Activated naive CD4-positive, alpha-beta T cell treated with anti-CD3 and anti-CD28 coated beads for 36 hours (primary cell): Measurements from ENCODE around the gene DGKB. TPM values are rescaled to one million over a fixed set of nuclear protein-coding genes. Genes with fewer than 3 reads are reported as not detected.

ENCODE experiments used
- CTCF ChIA-PET: fragments of 350-600 bp; sonication (Branson Sonifier 250); formaldehyde crosslinking; loops from one replicate; lab custom pipeline; 2021; ENCODE audit warnings: antibody characterized with exemption; lab: Charles Lee
- DNase-seq: peaks from one replicate; pipeline ENCODE4 v3.0.0-alpha.2; 2020
- H3K27ac Mint-ChIP-seq: one replicate; pipeline ENCODE4 v1.8.0; 2021; ENCODE audit warnings: mild to moderate bottlenecking, mixed read lengths
- H3K27me3 Mint-ChIP-seq: one replicate; pipeline ENCODE4 v1.8.0; 2021; ENCODE audit warnings: low read depth, mixed read lengths
- H3K36me3 Mint-ChIP-seq: one replicate; pipeline ENCODE4 v1.8.0; 2021; ENCODE audit warnings: low read depth, mixed read lengths
- H3K4me1 Mint-ChIP-seq: one replicate; pipeline ENCODE4 v1.8.0; 2021; ENCODE audit warnings: low read depth, mixed read lengths
- H3K4me3 Mint-ChIP-seq: one replicate; pipeline ENCODE4 v1.8.0; 2021; ENCODE audit warnings: mild to moderate bottlenecking, moderate library complexity, mixed read lengths
- H3K9me3 Mint-ChIP-seq: one replicate; pipeline ENCODE4 v1.8.0; 2021; ENCODE audit warnings: mixed read lengths
- intact Hi-C: fragments of 100-400 bp; cut with micrococcal nuclease; formaldehyde crosslinking; loops from one replicate; pipeline ENCODE4 v1.15.1; 2023
- total RNA-seq, 2 experiments: library from RNA; stranded (reverse); gene quantifications; one replicate each; pipeline ENCODE4 v1.2.3, GENCODE V29; 2021

The DGKB gene
- total RNA-seq, 2 experiments from 2014 or later, result not detected

GRCh38 chr7:14403587-14403986 lies 499.0 kb downstream of the DGKB start:
- CTCF ChIA-PET, result no interaction called here
- Mint-ChIP-seq H3K4me3 (no peak overlapping the region), H3K27me3 (no peaks in the 10 kb centered on the region), H3K27ac (no peak overlapping the region), H3K9me3 (no peaks in the 10 kb centered on the region), H3K4me1 (no peaks in the 10 kb centered on the region), H3K36me3 (no peaks in the 10 kb centered on the region)
- no peak for DNase-seq
- intact Hi-C loops, result no loop called here

- Mint-ChIP-seq H3K4me3 (no peak overlapping the region), H3K4me1 (no peaks in the 10 kb centered on the region), H3K9me3 (no peaks in the 10 kb centered on the region), H3K27ac (no peak overlapping the region), H3K36me3 (no peaks in the 10 kb centered on the region), H3K27me3 (no peaks in the 10 kb centered on the region)
- intact Hi-C loops, result no loop called here
- CTCF ChIA-PET, result no interaction called here
- DNase-seq, result no peak
These were observed 502.3 kb downstream of the DGKB start for GRCh38 chr7:14400271-14400670.

GRCh38 chr7:14398526-14398925 lies 504.0 kb downstream of the DGKB start:
- intact Hi-C loops, result no loop called here
- Mint-ChIP-seq H3K4me3 (no peak overlapping the region), H3K36me3 (no peaks in the 10 kb centered on the region), H3K9me3 (no peaks in the 10 kb centered on the region), H3K4me1 (no peaks in the 10 kb centered on the region), H3K27me3 (no peaks in the 10 kb centered on the region), H3K27ac (no peak overlapping the region)
- CTCF ChIA-PET, result no interaction called here
- DNase-seq, result no peak

DNA sequence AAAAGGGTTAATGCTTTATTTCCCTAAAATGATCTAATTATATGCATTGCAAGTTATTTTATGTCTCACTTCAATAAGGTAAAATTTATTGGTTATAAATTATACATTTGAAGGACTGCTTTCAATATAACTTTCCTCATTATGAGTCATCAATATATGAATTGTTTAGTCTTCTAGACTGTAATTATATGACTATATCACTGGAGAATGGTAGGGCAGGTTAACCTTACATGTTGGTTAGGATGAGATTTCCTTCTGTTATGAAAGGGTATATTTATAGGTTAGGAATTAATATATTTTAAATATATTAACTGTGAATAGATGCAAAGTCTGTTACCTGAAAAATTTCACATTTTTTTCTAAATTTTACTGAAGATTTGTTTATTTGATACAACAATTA lies 506.7 kb downstream of the DGKB start:
- Mint-ChIP-seq H3K4me1 (no peaks in the 10 kb centered on the region), H3K4me3 (no peak overlapping the region), H3K27me3 (no peaks in the 10 kb centered on the region), H3K9me3 (no peaks in the 10 kb centered on the region), H3K27ac (no peak overlapping the region), H3K36me3 (no peaks in the 10 kb centered on the region)
- DNase-seq, result no peak
- CTCF ChIA-PET, result no interaction called here
- intact Hi-C loops, result no loop called here

DNA sequence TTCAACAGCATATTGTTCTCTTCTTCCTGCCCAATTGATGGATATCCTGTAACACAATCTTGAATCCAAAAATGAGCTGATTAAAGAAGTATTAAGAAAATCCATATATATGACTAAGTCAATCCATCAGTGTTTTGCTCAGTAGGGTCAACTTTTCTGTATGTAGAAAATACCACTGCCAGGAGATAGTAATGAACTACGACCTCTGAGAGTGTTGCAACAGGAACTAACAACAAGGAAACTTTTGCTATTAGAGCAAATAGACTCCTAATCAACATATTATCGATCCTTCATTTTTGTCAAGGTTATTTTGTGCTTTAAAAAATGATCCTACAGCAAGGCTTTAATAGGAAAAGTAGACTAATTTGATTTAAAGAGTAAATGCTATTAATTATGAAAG lies 507.8 kb downstream of the DGKB start:
- CTCF ChIA-PET, result no interaction called here

DNA sequence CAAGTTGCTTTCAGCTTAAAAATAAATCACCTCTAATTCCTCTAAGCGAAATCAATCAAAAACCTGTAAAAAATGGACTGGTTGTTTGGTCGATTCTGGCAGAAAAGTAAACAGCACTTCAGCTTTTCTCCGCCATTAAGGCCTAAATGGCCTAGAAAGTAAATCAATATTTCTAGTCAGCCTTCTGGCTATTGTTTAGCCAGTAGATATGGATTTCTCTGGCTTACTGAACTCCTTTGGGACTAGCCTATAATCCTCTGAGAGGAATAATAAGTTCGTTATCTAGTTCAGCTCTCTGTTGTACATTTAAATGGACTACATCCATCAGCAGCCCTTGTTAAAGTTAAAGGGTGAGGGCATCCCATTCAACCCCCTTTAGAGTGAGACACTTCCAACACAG lies 513.0 kb downstream of the DGKB start:
- no peaks in the 10 kb centered on the region for H3K36me3 Mint-ChIP-seq
- no peak for DNase-seq
- H3K27me3 Mint-ChIP-seq, result no peaks in the 10 kb centered on the region
- no peaks in the 10 kb centered on the region for H3K4me1 Mint-ChIP-seq
- H3K27ac Mint-ChIP-seq, result no peak overlapping the region
- CTCF ChIA-PET, result no interaction called here
- H3K9me3 Mint-ChIP-seq, result no peaks in the 10 kb centered on the region
- intact Hi-C loops, result no loop called here
- H3K4me3 Mint-ChIP-seq, result no peak overlapping the region

More for the DNA sequence above, 507.8 kb downstream of the DGKB start:
- no peak overlapping the region for H3K4me3 Mint-ChIP-seq
- H3K9me3 Mint-ChIP-seq, result no peaks in the 10 kb centered on the region
- H3K36me3 Mint-ChIP-seq, result no peaks in the 10 kb centered on the region
- H3K27ac Mint-ChIP-seq, result no peak overlapping the region
- H3K27me3 Mint-ChIP-seq, result no peaks in the 10 kb centered on the region
- no peaks in the 10 kb centered on the region for H3K4me1 Mint-ChIP-seq
- intact Hi-C loops, result no loop called here
- DNase-seq, result no peak

DNA sequence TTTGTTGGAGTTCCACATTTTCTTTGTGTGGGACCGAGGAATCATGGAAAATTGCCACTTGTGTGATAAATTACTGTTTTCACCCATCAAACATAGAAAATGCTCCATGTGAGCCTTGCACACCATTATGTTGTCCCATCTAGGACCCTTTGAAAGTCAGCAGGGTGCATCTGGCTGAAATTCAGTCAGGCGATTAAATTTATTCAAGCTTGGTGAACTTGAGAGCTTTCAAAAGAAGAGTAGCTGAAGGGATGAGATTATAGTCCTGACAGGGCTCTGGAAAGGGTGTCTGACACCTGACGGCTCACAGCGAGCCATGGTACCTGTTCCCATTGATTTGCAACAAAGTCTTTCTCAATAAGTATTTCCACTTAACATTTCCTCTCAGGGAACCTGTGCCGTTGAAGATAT lies 513.4 kb downstream of the DGKB start:
- Mint-ChIP-seq H3K4me3 (no peak overlapping the region), H3K9me3 (no peaks in the 10 kb centered on the region), H3K4me1 (no peaks in the 10 kb centered on the region), H3K27me3 (no peaks in the 10 kb centered on the region), H3K36me3 (no peaks in the 10 kb centered on the region), H3K27ac (no peak overlapping the region)
- intact Hi-C loops, result no loop called here
- CTCF ChIA-PET, result no interaction called here
- DNase-seq, result no peak

DNA sequence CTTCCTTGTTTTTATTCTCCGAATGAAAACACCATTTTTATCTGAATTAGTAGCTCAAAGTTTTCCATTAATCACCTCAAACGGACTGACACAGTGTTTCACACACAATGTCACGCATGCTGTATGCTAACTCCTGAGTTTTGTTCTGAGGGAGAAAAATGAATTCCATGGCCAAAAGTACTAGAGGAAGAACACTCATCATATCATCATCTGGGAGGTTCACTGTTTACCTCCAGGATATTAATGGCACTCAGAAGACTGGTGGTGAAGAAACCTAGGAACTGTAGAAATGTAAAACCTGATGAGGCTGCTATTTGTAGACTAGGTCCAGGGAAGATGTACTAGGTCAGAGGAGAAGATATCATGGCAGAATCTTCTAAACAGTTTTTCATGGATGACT lies 517.5 kb downstream of the DGKB start:
- no peaks in the 10 kb centered on the region for H3K27me3 Mint-ChIP-seq
- no peaks in the 10 kb centered on the region for H3K9me3 Mint-ChIP-seq
- intact Hi-C loops, result no loop called here
- H3K27ac Mint-ChIP-seq, result no peak overlapping the region
- no peak overlapping the region for H3K4me3 Mint-ChIP-seq
- no peaks in the 10 kb centered on the region for H3K4me1 Mint-ChIP-seq
- H3K36me3 Mint-ChIP-seq, result no peaks in the 10 kb centered on the region
- no peak for DNase-seq
- CTCF ChIA-PET, result no interaction called here

DNA sequence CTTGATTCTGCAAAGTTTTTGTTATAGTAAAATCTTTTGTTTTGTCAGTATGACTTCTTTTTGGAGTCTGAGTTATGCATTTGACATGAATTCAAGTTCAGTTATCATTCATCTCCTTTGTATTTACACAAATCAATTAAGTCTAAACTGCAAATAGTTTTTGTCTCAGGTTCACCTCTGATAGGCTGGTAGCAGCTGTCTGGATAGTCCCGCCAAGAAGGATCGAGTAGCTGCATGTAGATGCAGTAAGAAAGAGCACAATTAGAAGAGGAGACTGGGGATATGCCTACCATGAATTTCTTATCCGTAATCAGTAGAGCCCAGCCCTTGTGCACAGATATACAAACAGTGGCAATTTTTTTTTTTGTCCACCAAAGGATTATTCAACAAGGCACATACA lies 520.6 kb downstream of the DGKB start:
- Mint-ChIP-seq H3K4me1 (no peaks in the 10 kb centered on the region), H3K27me3 (no peaks in the 10 kb centered on the region), H3K9me3 (no peaks in the 10 kb centered on the region), H3K27ac (no peak overlapping the region), H3K36me3 (no peaks in the 10 kb centered on the region), H3K4me3 (no peak overlapping the region)
- CTCF ChIA-PET, result no interaction called here
- no peak for DNase-seq
- intact Hi-C loops, result no loop called here

DNA sequence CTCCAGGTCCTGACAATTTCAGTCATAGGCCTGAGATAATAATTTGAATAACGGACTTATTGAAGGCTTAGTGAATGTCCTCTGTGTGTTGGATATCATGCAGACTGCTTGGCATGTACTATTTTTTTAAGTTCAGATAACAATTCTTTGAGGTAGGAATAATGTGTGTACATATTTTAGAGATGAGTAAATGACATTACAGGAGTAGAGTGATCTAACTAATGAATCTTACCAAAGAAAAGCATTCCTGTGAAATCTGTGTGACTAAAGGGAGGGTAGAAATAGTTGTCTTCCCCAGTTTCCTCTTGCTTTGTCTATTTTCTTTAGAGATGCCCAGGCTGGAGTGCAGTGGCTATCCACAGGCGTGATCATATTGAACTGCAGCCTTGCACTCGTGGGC lies 521.2 kb downstream of the DGKB start:
- Mint-ChIP-seq H3K27me3 (no peaks in the 10 kb centered on the region), H3K9me3 (no peaks in the 10 kb centered on the region), H3K4me1 (no peaks in the 10 kb centered on the region), H3K27ac (no peak overlapping the region), H3K4me3 (no peak overlapping the region), H3K36me3 (no peaks in the 10 kb centered on the region)
- no peak for DNase-seq
- intact Hi-C loops, result no loop called here
- CTCF ChIA-PET, result no interaction called here

- Mint-ChIP-seq H3K9me3 (no peaks in the 10 kb centered on the region), H3K27ac (no peak overlapping the region), H3K27me3 (no peaks in the 10 kb centered on the region), H3K4me1 (no peaks in the 10 kb centered on the region), H3K4me3 (no peak overlapping the region), H3K36me3 (no peaks in the 10 kb centered on the region)
- intact Hi-C loops, result no loop called here
- DNase-seq, result no peak
- CTCF ChIA-PET, result no interaction called here
These were observed 521.7 kb downstream of the DGKB start for GRCh38 chr7:14380881-14381280.

DNA sequence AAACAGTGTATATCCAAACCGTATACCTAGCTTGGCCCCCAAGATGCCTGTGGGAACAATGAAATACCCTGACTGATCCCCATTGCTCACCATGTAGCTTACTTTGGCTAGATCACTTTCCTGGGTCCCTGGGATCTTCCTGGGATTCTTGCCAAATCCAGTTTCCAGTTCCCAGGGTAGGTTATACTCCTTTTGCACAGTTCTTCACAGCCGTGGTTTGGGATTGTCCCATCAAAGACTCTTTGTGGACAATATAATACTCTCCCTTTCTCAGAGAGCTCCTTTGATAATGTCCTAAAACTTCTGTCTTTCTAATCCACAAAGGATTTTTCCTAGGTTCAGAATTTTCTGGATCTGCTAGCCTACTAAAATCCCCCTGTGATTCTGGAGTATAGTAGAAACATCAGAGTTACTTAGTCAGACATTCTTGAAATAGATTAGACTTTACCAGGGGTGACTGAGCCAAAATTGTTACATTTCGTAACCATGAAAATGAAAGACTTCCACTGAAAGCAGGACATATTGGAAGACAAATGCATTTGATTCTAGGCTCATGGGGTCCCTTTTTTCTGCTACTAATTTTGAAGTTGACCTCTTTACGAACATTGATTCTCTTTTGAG lies 524.8 kb downstream of the DGKB start:
- Mint-ChIP-seq H3K27ac (no peak overlapping the region), H3K36me3 (no peaks in the 10 kb centered on the region), H3K4me3 (no peak overlapping the region), H3K27me3 (no peaks in the 10 kb centered on the region), H3K9me3 (peaks cover 3% of the 10 kb centered on the region), H3K4me1 (no peaks in the 10 kb centered on the region)
- intact Hi-C loops, result no loop called here
- no peak for DNase-seq
- CTCF ChIA-PET, result no interaction called here

- intact Hi-C loops, result no loop called here
These were observed 525.8 kb downstream of the DGKB start for GRCh38 chr7:14376711-14377110.

More at GRCh38 chr7:14376711-14377110, 525.8 kb downstream of the DGKB start:
- Mint-ChIP-seq H3K27me3 (no peaks in the 10 kb centered on the region), H3K27ac (no peak overlapping the region), H3K4me1 (no peaks in the 10 kb centered on the region), H3K36me3 (no peaks in the 10 kb centered on the region), H3K4me3 (no peak overlapping the region), H3K9me3 (peaks cover 3% of the 10 kb centered on the region)
- CTCF ChIA-PET, result no interaction called here
- no peak for DNase-seq
